Brain microvascular endothelial cell (primary cell): ENCODE results near the gene ALKBH1.

Source experiments
- DNase-seq: peaks from one replicate; pipeline ENCODE4 v3.0.0-alpha.2; 2020
- H3K27ac ChIP-seq: fragments of 250-450 bp; sonication (Bioruptor Pico); 2 replicates; pipeline ENCODE4 v1.5.1; 2020; ENCODE audit warnings: mild to moderate bottlenecking, moderate library complexity
- H3K27me3 ChIP-seq: fragments of 250-450 bp; sonication (Bioruptor Pico); replicated peaks from 2 replicates; pipeline ENCODE4 v1.5.1; 2020; ENCODE audit warnings: mild to moderate bottlenecking
- H3K36me3 ChIP-seq: fragments of 250-450 bp; sonication (Bioruptor Pico); replicated peaks from 2 replicates; pipeline ENCODE4 v1.5.1; 2020; ENCODE audit warnings: mild to moderate bottlenecking
- H3K4me3 ChIP-seq: 2 replicates; pipeline ENCODE4 v1.5.1; 2011; ENCODE audit warnings: low read depth, mild to moderate bottlenecking, control low read depth, low read length, moderate library complexity
- in situ Hi-C: cut with HindIII; loops from 2 replicates; pipeline ENCODE4 v1.10.0; 2017; ENCODE audit warnings: low sequenced_read_pairs, low pct_ligation_motif_present
- TF ChIP-seq, protein P1 (sequence below): IDR thresholded peaks from 2 replicates; pipeline ENCODE4 v1.5.1; 2011; ENCODE audit warnings: low read depth, mild to moderate bottlenecking, moderate library complexity, low read length, control low read depth, inconsistent platforms; ENCODE audit errors: missing control alignments

ALKBH1 gene

DNA sequence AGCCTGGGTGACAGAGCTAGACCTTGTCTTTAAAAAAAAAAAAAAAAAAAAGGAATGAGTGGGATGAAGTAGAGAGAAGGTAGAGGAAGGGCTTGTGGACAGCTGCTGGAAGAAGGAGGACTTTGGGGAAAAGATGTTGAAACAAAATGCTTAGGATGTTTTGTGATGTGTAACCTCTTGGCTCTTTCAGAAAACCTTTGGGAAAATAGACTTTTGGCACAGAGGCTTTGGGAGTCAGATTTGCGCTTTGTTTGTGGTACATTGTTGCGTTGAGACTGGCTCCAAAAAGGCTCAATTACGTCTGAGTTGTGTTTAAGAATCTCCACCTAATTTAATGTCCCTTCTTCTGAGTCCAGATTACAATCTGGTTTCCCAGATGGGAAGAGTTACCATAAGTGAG, 58.5 kb downstream of the ALKBH1 start:
- TF ChIP-seq, protein P1, sequence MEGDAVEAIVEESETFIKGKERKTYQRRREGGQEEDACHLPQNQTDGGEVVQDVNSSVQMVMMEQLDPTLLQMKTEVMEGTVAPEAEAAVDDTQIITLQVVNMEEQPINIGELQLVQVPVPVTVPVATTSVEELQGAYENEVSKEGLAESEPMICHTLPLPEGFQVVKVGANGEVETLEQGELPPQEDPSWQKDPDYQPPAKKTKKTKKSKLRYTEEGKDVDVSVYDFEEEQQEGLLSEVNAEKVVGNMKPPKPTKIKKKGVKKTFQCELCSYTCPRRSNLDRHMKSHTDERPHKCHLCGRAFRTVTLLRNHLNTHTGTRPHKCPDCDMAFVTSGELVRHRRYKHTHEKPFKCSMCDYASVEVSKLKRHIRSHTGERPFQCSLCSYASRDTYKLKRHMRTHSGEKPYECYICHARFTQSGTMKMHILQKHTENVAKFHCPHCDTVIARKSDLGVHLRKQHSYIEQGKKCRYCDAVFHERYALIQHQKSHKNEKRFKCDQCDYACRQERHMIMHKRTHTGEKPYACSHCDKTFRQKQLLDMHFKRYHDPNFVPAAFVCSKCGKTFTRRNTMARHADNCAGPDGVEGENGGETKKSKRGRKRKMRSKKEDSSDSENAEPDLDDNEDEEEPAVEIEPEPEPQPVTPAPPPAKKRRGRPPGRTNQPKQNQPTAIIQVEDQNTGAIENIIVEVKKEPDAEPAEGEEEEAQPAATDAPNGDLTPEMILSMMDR, result no peak
- Histone ChIP-seq H3K4me3 (no peak overlapping the region), H3K27ac (no peak overlapping the region), H3K27me3 (no peaks in the 10 kb centered on the region), H3K36me3 (no peaks in the 10 kb centered on the region)
- in situ Hi-C loops, result no loop called here
- DNase-seq, result no peak

DNA sequence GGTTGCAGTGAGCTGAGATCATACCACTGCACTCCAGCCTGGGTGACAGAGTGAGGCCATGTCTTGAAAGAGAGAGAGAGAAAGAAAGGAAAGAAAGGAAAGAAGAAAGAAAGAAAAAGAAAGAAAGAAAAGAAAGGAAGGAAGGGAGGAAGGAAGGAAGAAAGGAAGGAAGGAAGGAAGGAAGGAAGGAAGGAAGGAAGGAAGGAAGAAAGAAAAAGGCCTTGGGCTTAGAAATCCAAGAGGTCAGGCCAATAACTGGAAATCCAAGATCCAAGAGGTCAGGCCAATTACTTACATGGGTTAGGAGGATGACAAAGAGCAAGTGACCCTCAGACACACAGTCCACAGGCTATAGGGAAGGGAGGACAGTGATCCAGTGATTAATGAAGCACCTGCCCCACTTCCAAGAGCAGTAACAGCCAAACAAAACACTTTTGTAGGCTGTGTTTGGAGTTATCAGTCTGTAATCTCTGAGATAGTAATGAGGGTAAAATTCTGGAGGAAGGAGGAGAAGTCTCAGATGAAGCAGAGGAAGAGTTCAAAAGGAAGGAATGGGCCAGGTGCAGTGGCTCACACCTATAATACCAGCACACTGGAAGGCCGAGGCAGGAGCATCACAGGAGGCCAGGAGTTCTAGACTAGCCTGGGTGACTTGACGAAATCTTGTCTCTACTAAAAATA, 59.2 kb downstream of the ALKBH1 start:
- Histone ChIP-seq H3K4me3 (no peak overlapping the region), H3K27me3 (no peaks in the 10 kb centered on the region), H3K27ac (no peak overlapping the region), H3K36me3 (no peaks in the 10 kb centered on the region)
- DNase-seq, result no peak
- TF ChIP-seq, protein P1, result no peak
- in situ Hi-C loops, result no loop called here

DNA sequence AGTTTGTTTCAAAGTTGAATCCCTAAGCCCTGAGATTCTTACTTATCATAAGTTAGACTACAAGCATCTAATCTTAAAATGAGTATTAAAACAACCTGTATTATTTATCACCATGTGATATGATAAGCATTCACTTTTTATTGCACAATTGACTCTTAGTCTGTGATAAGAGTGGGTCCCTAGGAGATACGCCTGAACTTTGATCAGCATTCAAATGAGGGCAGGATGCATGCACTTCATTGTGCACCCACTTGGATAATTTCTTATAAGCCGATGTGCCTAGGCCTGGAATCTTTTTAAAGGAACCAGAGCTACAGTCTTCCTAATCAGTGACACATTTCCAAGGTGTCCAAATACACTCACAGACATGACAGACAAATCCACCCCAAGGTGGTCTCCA, 60.0 kb downstream of the ALKBH1 start:
- in situ Hi-C loops, result no loop called here
- H3K27me3 ChIP-seq, result no peaks in the 10 kb centered on the region

DNA sequence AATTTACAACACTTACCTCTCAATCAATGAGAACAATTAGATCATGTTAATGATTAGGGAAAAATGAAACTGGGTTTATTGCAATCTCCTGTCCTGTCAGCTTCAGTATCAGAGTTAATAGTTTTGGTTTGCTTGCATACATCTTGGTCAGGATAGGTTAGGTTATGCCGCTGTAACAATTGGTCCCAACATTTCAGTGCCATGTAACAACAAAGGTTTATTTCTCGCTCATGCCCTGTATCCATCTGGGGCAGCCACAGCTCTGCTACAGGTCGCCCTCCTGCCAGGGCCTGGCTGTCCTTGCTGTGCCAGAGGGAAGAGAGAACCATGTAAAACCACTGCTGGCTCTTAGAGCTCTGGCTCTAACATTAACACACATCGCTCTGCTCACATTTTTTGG, 60.9 kb downstream of the ALKBH1 start:
- in situ Hi-C loops, result no loop called here
- DNase-seq, result no peak
- Histone ChIP-seq H3K36me3 (no peaks in the 10 kb centered on the region), H3K27ac (no peak overlapping the region), H3K27me3 (no peaks in the 10 kb centered on the region), H3K4me3 (no peak overlapping the region)
- TF ChIP-seq, protein P1, result no peak

More for the DNA sequence above, 60.0 kb downstream of the ALKBH1 start:
- no peak overlapping the region for H3K4me3 ChIP-seq
- TF ChIP-seq, protein P1, result no peak
- no peak for DNase-seq
- H3K36me3 ChIP-seq, result no peaks in the 10 kb centered on the region
- no peak overlapping the region for H3K27ac ChIP-seq

DNA sequence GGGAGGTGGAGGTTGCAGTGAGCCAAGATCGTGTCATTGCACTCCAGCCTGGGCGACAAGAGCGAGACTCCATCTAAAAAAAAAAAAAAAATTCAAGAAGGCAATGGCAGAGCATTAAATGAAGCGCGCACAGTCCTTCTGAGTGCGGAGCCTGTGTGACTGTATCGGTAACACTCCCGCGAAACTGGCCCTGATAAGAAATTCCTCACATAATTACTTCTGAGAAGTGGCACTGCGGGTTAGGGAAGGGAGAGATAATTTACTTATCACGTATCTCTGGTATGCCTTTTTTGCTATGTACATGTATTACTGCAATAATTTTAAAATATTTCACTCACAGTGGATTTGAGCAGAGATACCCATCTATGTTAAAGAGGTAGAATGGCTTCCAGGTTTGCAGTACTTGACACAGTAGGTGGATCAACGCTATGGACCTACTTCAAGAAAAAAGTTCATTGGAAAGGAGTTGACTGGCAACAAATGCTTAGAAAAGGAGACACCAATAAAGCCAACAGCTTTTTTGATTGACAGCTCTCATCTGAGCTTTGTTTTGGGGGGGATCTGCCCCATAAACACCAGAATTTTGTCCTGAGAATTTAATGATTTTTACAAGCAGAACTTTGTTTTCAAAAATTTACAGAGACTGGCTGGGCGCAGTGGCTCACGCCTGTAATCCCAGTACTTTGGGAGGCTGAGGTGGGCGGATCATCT, 62.1 kb downstream of the ALKBH1 start:
- in situ Hi-C loops, result no loop called here
- Histone ChIP-seq H3K27me3 (no peaks in the 10 kb centered on the region), H3K4me3 (no peak overlapping the region), H3K27ac (no peak overlapping the region), H3K36me3 (no peaks in the 10 kb centered on the region)
- DNase-seq, result no peak
- TF ChIP-seq, protein P1, result no peak
